Keratinocyte (primary cell): ENCODE measurements around the gene LRCH3.

Experiments used
- EZH2 ChIP-seq: IDR thresholded peaks from one replicate; pipeline ENCODE4 v1.6.1; 2012; ENCODE audit warnings: inconsistent platforms, mild to moderate bottlenecking, low read length, moderate library complexity
- TF ChIP-seq, protein P1 (sequence below), 3 experiments: IDR thresholded peaks in 1 of 3; conservative IDR thresholded peaks in 1 of 3; optimal IDR thresholded peaks in 1 of 3; 2 replicates in 2 of 3; 3 replicates in 1 of 3; pipeline versions ENCODE3 to v1.5.1; 2011; ENCODE audit warnings: low read length in 3 of 3, mild to moderate bottlenecking in 3 of 3, moderate library complexity in 2 of 3, control low read depth in 1 of 3, inconsistent platforms in 1 of 3; ENCODE audit not compliant: insufficient read depth in 2 of 3; ENCODE audit errors: extremely low read depth in 1 of 3

- TF ChIP-seq, protein P1, sequence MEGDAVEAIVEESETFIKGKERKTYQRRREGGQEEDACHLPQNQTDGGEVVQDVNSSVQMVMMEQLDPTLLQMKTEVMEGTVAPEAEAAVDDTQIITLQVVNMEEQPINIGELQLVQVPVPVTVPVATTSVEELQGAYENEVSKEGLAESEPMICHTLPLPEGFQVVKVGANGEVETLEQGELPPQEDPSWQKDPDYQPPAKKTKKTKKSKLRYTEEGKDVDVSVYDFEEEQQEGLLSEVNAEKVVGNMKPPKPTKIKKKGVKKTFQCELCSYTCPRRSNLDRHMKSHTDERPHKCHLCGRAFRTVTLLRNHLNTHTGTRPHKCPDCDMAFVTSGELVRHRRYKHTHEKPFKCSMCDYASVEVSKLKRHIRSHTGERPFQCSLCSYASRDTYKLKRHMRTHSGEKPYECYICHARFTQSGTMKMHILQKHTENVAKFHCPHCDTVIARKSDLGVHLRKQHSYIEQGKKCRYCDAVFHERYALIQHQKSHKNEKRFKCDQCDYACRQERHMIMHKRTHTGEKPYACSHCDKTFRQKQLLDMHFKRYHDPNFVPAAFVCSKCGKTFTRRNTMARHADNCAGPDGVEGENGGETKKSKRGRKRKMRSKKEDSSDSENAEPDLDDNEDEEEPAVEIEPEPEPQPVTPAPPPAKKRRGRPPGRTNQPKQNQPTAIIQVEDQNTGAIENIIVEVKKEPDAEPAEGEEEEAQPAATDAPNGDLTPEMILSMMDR (optimal IDR thresholded peaks at IDR 0.05 in 1 of 3, IDR thresholded peaks at IDR 0.05 in 1 of 3, conservative IDR thresholded peaks at IDR 0.05 in 1 of 3; ENCODE audit: extremely low read depth in 1 of 3, insufficient read depth in 2 of 3, low read length in 3 of 3) = no peak
- no peak for TF ChIP-seq EZH2
Measured at GRCh38 chr3:197936819-197937384, 145.8 kb downstream of the LRCH3 start.
